GM12878 (cell line): ENCODE results near the gene ATP2A1. TPM values are rescaled to one million over a fixed set of nuclear protein-coding genes. Genes with fewer than 3 reads are reported as not detected.
"Not testable (repeated sequence)": the region's sequence is repeated elsewhere in the genome, so short reads cannot be mapped to it uniquely, and the experiment has no call there.

Experiments
- ATAC-seq: fragments of 200-7000 bp; cut with Tn5 transposase; 3 replicates; pipeline ENCODE4 v1.9.1; 2020; ENCODE audit warnings: mild to moderate bottlenecking, moderate library complexity
- BruUV-seq: library from RNA; stranded (reverse); fragments of 400-500 nt; replicated peaks from 2 replicates; lab custom pipeline; 2021; lab: Mats Ljungman, UMichigan
- CTCF ChIA-PET: fragments of 300-600 bp; sonication (Branson Sonifier 250); formaldehyde crosslinking; extraction: SDS; loops from one replicate; lab custom pipeline; 2021; ENCODE audit warnings: inconsistent platforms; lab: Yijun Ruan, JAX
- POLR2A ChIA-PET: fragments of 350-600 bp; formaldehyde crosslinking; extraction: SDS; loops from one replicate; lab custom pipeline; 2021; ENCODE audit warnings: inconsistent platforms; lab: Charles Lee
- RAD21 ChIA-PET: fragments of 300-600 bp; sonication (Branson Sonifier 250); formaldehyde crosslinking; loops from one replicate; lab custom pipeline; 2023; ENCODE audit warnings: antibody characterized with exemption; ENCODE audit not compliant: unreplicated experiment; lab: Charles Lee
- SMC1A ChIA-PET: fragments of 300-600 bp; sonication (Branson Sonifier 250); formaldehyde crosslinking; loops from one replicate; lab custom pipeline; 2023; ENCODE audit not compliant: unreplicated experiment, uncharacterized antibody; lab: Charles Lee
- DNase-seq: peaks from one replicate; pipeline ENCODE4 v3.0.0-alpha.2; 2011; ENCODE audit warnings: low read depth, low spot score
- FAIRE-seq: peaks from 3 replicates; lab custom pipeline; 2011; peaks lifted over from hg19 to GRCh38; lab: Jason Lieb, UNC
- H2AFZ ChIP-seq: 2 replicates; pipeline ENCODE4 v1.6.0; 2011; ENCODE audit warnings: low read depth, low read length, control low read depth; ENCODE audit not compliant: control insufficient read depth
- H3K27ac ChIP-seq: 2 replicates; pipeline ENCODE4 v1.5.1; 2011; ENCODE audit warnings: control low read depth; ENCODE audit not compliant: control insufficient read depth, insufficient read depth
- H3K27me3 ChIP-seq, 2 experiments: replicated peaks in 1 of 2; 2 replicates each; pipeline versions ENCODE4 v1.6.0 to v1.6.1; 2011; ENCODE audit warnings: low read length in 1 of 2; ENCODE audit not compliant: control insufficient read depth in 2 of 2, insufficient read depth in 2 of 2
- H3K36me3 ChIP-seq, 2 experiments: 2 replicates each; pipeline ENCODE4 v1.5.1; 2011; ENCODE audit warnings: low read length in 1 of 2; ENCODE audit not compliant: control insufficient read depth in 2 of 2, insufficient read depth in 2 of 2
- H3K4me1 ChIP-seq: 2 replicates; pipeline ENCODE4 v1.6.1; 2011; ENCODE audit warnings: mild to moderate bottlenecking, low read length, moderate library complexity, mixed read lengths; ENCODE audit not compliant: control insufficient read depth, insufficient read depth
- H3K4me2 ChIP-seq: 2 replicates; pipeline ENCODE4 v1.6.0; 2011; ENCODE audit warnings: control low read depth; ENCODE audit not compliant: control insufficient read depth, insufficient read depth
- H3K4me3 ChIP-seq: fragments of 200-600 bp; sonication (generic); 2 replicates; pipeline ENCODE4 v1.5.1; 2016
- H3K79me2 ChIP-seq: 2 replicates; pipeline ENCODE4 v1.6.0; 2011; ENCODE audit warnings: low read length; ENCODE audit not compliant: control insufficient read depth, insufficient read depth
- H3K9ac ChIP-seq: 2 replicates; pipeline ENCODE4 v1.8.0; 2011; ENCODE audit warnings: low read length, control low read depth, mixed read lengths; ENCODE audit not compliant: control insufficient read depth, insufficient read depth
- H3K9me3 ChIP-seq: replicated peaks from 3 replicates; pipeline ENCODE4 v1.5.1; 2011; ENCODE audit warnings: mild to moderate bottlenecking, low read length; ENCODE audit not compliant: control insufficient read depth, insufficient read depth
- H4K20me1 ChIP-seq: 2 replicates; pipeline ENCODE4 v1.6.0; 2011; ENCODE audit not compliant: control insufficient read depth, insufficient read depth
- CBFB ChIP-seq: IDR thresholded peaks from 2 replicates; pipeline ENCODE4 v1.6.1; 2016; ENCODE audit warnings: antibody characterized with exemption, low read depth
- CHD1 ChIP-seq: IDR thresholded peaks from 2 replicates; pipeline ENCODE4 v1.6.1; 2012; ENCODE audit warnings: low read depth, low read length, improper control_type of control experiment
- CHD4 ChIP-seq: fragments of 200-600 bp; sonication (generic); IDR thresholded peaks from 2 replicates; pipeline ENCODE4 v1.6.1; 2016; ENCODE audit warnings: mild to moderate bottlenecking
- CREB1 ChIP-seq: IDR thresholded peaks from 2 replicates; pipeline ENCODE4 v1.6.1; 2012; ENCODE audit warnings: low read depth, mild to moderate bottlenecking, inconsistent platforms
- HDGF ChIP-seq: fragments of 450-650 bp; IDR thresholded peaks from 2 replicates; pipeline ENCODE4 v1.6.1; 2016; ENCODE audit warnings: antibody characterized with exemption
- MEF2A ChIP-seq: IDR thresholded peaks from 2 replicates; pipeline ENCODE4 v1.6.1; 2011; ENCODE audit warnings: low read depth, mild to moderate bottlenecking, low read length, moderate library complexity; ENCODE audit not compliant: insufficient read depth
- SIX5 ChIP-seq: IDR thresholded peaks from 2 replicates; pipeline ENCODE4 v1.6.1; 2011; ENCODE audit warnings: mild to moderate bottlenecking, low read depth, low read length, moderate library complexity; ENCODE audit not compliant: severe bottlenecking
- SMAD1 ChIP-seq: fragments of 450-650 bp; IDR thresholded peaks from 2 replicates; pipeline ENCODE4 v1.6.1; 2018; ENCODE audit warnings: mild to moderate bottlenecking, low read depth; ENCODE audit not compliant: partially characterized antibody
- SMAD5 ChIP-seq: IDR thresholded peaks from 2 replicates; pipeline ENCODE4 v1.6.1; 2016; ENCODE audit warnings: antibody characterized with exemption, low read depth
- WRNIP1 ChIP-seq: IDR thresholded peaks from 2 replicates; pipeline ENCODE4 v1.6.1; 2011; ENCODE audit warnings: low read depth, low read length, improper control_type of control experiment, borderline replicate concordance
- WGBS: methylation state at CpG from one replicate; pipeline ENCODE4 v1.1.6; 2016; ENCODE audit warnings: low lambda C conversion rate; ENCODE audit not compliant: insufficient replicate concordance, insufficient coverage; ENCODE audit errors: missing lambda C conversion rate; 5-methylcytosine and 5-hydroxymethylcytosine counted together
- in situ Hi-C: fragments of 300-500 bp; cut with MboI; formaldehyde crosslinking; loops from 9 replicates; pipeline ENCODE4 v1.14.3; 2018; ENCODE audit warnings: mixed read lengths
- intact Hi-C: fragments of 100-400 bp; cut with micrococcal nuclease; formaldehyde crosslinking; loops from one replicate; pipeline ENCODE4 v1.14.2; 2022; ENCODE audit not compliant: unreplicated experiment
- polyA plus RNA-seq, 11 experiments: library from polyadenylated mRNA; depleted of rRNA in 4 of 11; unstranded in 6 of 11; stranded (reverse) in 5 of 11; fragments of >200 nt; fragmentation: Nextera tagmentation in 4 of 11; fragmentation: Illumina TruSeq in 1 of 11; extraction: Ambion mirVana in 4 of 11; extraction: Trizol in 1 of 11; gene quantifications; 1 replicate in 1 of 11; 2 replicates in 10 of 11; pipeline versions ENCODE4 v1.2.1 to v1.2.3, GENCODE V29; 2011 to 2016; ENCODE audit warnings: inconsistent platforms in 2 of 11, missing spikeins in 2 of 11, low read depth in 1 of 11
- total RNA-seq, 4 experiments: library from RNA; depleted of rRNA in 3 of 4; stranded (reverse); fragments of >200 nt in 3 of 4; fragmentation: Illumina TruSeq in 1 of 4; extraction: Trizol in 1 of 4; gene quantifications; 2 replicates each; pipeline versions ENCODE4 v1.2.1 to v1.2.3, GENCODE V29; 2013 to 2021
- TF ChIP-seq, protein P1 (sequence below): fragments of 450-650 bp; IDR thresholded peaks from 2 replicates; pipeline ENCODE4 v1.6.1; 2018; ENCODE audit warnings: mild to moderate bottlenecking, low read depth, moderate library complexity; ENCODE audit not compliant: partially characterized antibody

Gene ATP2A1
- total and polyA plus RNA-seq, 10 of the 15 experiments (the other 5 are each of a cell fraction or from before 2014, with no cell fraction given), result 0.13 to 1.7 (median 0.88) TPM

- SMC1A ChIA-PET, result interaction anchor here (2.8 kb wide), 1 partner anchor 15 kb away, joined by 13 read pairs; no protein-coding TSS in a partner anchor
- 86% methylated on average over 6 of the region's 7 CpGs for WGBS
- Histone ChIP-seq H3K9me3 (no peaks in the 10 kb centered on the region), H4K20me1 (no peaks in the 10 kb centered on the region), H3K4me2 (no peak overlapping the region), H3K79me2 (no peaks in the 10 kb centered on the region; the same call in none of the 2 replicates), H3K36me3 (peaks cover 0 to 6% of the 10 kb centered on the region in 2 experiments; a peak in 1 of 4 replicates), H3K4me1 (no peaks in the 10 kb centered on the region; the same call in 1 of the 2 replicates), H3K27me3 (no peaks in the 10 kb centered on the region), H3K4me3 (no peak overlapping the region), H3K9ac (no peak overlapping the region), H3K27ac (no peak overlapping the region), H2AFZ (no peak overlapping the region)
- FAIRE-seq (no peak), DNase-seq (no peak), ATAC-seq (no peak)
- POLR2A ChIA-PET, result interaction anchor here (0.5 kb wide), 2 partner anchors 11 to 29 kb away, joined by 3 to 5 read pairs; no protein-coding TSS in a partner anchor
- RAD21 ChIA-PET, result no interaction called here
- CTCF ChIA-PET, result no interaction called here
- intact Hi-C loops (no loop called here), in situ Hi-C loops (no loop called here)
- no TSS peak for BruUV-seq
- TF ChIP-seq SIX5 (no peak), CHD1 (no peak), SMAD1 (no peak), CREB1 (no peak), HDGF (no peak), CHD4 (no peak), WRNIP1 (no peak), MEF2A (no peak), SMAD5 (no peak), CBFB (no peak)
- TF ChIP-seq, protein P1, sequence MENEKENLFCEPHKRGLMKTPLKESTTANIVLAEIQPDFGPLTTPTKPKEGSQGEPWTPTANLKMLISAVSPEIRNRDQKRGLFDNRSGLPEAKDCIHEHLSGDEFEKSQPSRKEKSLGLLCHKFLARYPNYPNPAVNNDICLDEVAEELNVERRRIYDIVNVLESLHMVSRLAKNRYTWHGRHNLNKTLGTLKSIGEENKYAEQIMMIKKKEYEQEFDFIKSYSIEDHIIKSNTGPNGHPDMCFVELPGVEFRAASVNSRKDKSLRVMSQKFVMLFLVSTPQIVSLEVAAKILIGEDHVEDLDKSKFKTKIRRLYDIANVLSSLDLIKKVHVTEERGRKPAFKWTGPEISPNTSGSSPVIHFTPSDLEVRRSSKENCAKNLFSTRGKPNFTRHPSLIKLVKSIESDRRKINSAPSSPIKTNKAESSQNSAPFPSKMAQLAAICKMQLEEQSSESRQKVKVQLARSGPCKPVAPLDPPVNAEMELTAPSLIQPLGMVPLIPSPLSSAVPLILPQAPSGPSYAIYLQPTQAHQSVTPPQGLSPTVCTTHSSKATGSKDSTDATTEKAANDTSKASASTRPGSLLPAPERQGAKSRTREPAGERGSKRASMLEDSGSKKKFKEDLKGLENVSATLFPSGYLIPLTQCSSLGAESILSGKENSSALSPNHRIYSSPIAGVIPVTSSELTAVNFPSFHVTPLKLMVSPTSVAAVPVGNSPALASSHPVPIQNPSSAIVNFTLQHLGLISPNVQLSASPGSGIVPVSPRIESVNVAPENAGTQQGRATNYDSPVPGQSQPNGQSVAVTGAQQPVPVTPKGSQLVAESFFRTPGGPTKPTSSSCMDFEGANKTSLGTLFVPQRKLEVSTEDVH, result no peak
These were observed 60.4 kb downstream of the ATP2A1 start for GRCh38 chr16:28938721-28939120.

DNA sequence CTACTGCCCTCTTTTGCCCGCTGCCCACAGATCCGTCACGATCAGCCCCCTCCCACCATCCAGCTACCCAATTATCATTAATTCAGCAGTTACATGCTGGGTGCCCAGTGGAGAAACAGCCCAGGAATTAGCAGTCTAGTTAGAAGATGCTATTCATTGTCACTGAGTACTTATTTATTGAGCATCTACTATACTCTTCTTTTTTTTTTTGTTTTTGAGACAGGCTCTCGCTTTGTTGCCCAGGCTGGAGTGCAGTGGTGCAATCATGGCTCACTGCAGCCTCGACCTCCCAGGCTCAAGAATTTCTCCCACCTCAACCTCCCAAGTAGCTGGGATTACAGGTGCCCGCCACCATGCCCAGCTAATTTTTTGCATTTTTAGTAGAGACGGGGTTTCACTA, 61.5 kb downstream of the ATP2A1 start:
- intact Hi-C loops, FAIRE-seq, BruUV-seq, H3K27ac ChIP-seq, H3K4me3 ChIP-seq, H3K4me1 ChIP-seq, CTCF ChIA-PET, H3K9ac ChIP-seq, H3K27me3 ChIP-seq, RAD21 ChIA-PET, H3K4me2 ChIP-seq, ATAC-seq, H3K36me3 ChIP-seq, in situ Hi-C loops, H4K20me1 ChIP-seq, H3K9me3 ChIP-seq, H3K79me2 ChIP-seq, H2AFZ ChIP-seq, DNase-seq: not testable (repeated sequence)
- POLR2A ChIA-PET, result interaction anchor here (0.9 kb wide), 1 partner anchor 17 kb away, joined by 3 read pairs; no protein-coding TSS in a partner anchor
- WGBS, result 97% methylated on average over 6 of the region's 7 CpGs
- SMC1A ChIA-PET, result interaction anchor here (1.1 to 1.2 kb wide), 2 partner anchors 16 to 95 kb away, joined by 3 read pairs; no protein-coding TSS in a partner anchor
